ENCODE measurements around the gene RABGAP1L. TPM values are rescaled to one million over a fixed set of nuclear protein-coding genes. Genes with fewer than 3 reads are reported as not detected.

The RABGAP1L gene
- total RNA-seq, 4 donors from 2014 or later: 39.3 to 101 (median 63.7) TPM

DNA sequence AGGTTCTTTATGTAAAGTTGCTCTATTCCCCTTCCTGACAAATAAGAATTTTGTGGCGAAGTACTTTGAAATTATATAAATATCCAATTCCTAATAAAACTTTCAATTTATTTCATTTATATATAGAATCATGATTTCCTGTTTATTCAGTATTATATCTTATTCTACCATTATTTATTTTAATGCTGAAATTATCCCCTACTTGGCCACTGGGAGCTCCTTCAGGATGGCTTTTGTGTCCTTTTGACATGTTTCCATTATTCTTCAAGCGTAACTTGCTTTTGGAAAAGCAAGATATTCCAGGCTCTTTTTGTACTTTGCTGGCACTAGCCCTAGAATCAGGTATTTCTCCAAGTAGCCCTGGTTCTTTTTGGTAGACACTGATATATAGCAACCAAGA, 773.3 kb downstream of the RABGAP1L start:
- TF ChIP-seq POLR2AphosphoS5 (IDR thresholded peaks at IDR 0.05) (no peak), POLR2A (IDR thresholded peaks at IDR 0.05; ENCODE audit: low read depth) (no peak), EP300 (IDR thresholded peaks at IDR 0.05) (no peak)
- TF ChIP-seq, protein P1, sequence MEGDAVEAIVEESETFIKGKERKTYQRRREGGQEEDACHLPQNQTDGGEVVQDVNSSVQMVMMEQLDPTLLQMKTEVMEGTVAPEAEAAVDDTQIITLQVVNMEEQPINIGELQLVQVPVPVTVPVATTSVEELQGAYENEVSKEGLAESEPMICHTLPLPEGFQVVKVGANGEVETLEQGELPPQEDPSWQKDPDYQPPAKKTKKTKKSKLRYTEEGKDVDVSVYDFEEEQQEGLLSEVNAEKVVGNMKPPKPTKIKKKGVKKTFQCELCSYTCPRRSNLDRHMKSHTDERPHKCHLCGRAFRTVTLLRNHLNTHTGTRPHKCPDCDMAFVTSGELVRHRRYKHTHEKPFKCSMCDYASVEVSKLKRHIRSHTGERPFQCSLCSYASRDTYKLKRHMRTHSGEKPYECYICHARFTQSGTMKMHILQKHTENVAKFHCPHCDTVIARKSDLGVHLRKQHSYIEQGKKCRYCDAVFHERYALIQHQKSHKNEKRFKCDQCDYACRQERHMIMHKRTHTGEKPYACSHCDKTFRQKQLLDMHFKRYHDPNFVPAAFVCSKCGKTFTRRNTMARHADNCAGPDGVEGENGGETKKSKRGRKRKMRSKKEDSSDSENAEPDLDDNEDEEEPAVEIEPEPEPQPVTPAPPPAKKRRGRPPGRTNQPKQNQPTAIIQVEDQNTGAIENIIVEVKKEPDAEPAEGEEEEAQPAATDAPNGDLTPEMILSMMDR (IDR thresholded peaks at IDR 0.05): peak in 1 of 3 experiments; percentile 6
- H3K4me3 ChIP-seq: no peak overlapping the region
- no peaks in the 10 kb centered on the region for H3K36me3 ChIP-seq
- H3K27ac ChIP-seq (replicated peaks in 1 of 4): no peak overlapping the region
- H3K4me1 ChIP-seq: no peaks in the 10 kb centered on the region
- no peaks in the 10 kb centered on the region for H3K27me3 ChIP-seq
- no peak for DNase-seq (ENCODE audit: extremely low spot score)
- intact Hi-C loops (cut with DNase I): no loop called here
- H3K9me3 ChIP-seq: no peaks in the 10 kb centered on the region
- 98% methylated on average over 2 of the region's 2 CpGs for WGBS

DNA sequence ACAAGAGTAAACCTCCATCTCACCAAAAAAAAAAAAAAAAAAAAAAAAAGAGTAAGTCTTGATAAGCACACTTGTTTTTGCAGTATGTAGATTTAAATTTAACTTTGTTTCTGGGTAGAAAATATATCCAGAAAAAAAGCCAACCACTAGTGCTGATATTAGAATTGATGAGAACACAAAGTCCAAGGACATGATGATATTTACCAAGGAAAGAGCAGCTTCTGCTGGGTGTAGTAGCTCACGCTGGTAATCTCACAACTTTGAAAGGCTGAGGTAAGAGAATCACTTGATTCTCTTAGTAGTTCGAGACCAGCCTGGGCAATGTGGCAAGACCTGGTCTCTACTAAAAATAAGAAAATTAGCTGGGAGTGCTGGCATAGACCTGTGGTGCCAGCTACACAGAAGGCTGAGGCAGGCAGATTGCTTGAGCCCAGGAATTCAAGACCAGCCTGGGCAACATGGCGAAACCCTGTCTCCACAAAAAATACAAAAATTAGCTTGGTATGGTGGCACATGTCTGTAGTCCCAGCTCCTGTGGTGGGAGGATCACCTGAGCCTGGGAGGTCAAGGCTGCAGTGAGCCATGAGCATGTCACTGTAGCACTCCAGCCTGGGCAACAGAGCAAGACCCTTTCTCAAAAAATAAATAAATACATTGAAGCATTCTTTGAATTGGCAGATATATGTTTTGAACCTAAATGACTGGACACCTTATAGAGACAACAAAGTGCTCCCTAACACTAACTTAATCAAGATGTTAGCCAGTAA, 776.8 kb downstream of the RABGAP1L start:
- intact Hi-C loops (cut with DNase I): no loop called here
- no peaks in the 10 kb centered on the region for H3K27me3 ChIP-seq
- DNase-seq (ENCODE audit: extremely low spot score): no peak
- 100% methylated on average over 3 of the region's 3 CpGs for WGBS
- no peaks in the 10 kb centered on the region for H3K36me3 ChIP-seq
- no peak overlapping the region for H3K27ac ChIP-seq (replicated peaks in 1 of 4)
- H3K4me1 ChIP-seq: no peaks in the 10 kb centered on the region
- no peak overlapping the region for H3K4me3 ChIP-seq
- no peaks in the 10 kb centered on the region for H3K9me3 ChIP-seq
- TF ChIP-seq, protein P1 (IDR thresholded peaks at IDR 0.05): no peak
- TF ChIP-seq POLR2AphosphoS5 (IDR thresholded peaks at IDR 0.05) (no peak), EP300 (IDR thresholded peaks at IDR 0.05) (no peak), POLR2A (IDR thresholded peaks at IDR 0.05; ENCODE audit: low read depth) (no peak)

DNA sequence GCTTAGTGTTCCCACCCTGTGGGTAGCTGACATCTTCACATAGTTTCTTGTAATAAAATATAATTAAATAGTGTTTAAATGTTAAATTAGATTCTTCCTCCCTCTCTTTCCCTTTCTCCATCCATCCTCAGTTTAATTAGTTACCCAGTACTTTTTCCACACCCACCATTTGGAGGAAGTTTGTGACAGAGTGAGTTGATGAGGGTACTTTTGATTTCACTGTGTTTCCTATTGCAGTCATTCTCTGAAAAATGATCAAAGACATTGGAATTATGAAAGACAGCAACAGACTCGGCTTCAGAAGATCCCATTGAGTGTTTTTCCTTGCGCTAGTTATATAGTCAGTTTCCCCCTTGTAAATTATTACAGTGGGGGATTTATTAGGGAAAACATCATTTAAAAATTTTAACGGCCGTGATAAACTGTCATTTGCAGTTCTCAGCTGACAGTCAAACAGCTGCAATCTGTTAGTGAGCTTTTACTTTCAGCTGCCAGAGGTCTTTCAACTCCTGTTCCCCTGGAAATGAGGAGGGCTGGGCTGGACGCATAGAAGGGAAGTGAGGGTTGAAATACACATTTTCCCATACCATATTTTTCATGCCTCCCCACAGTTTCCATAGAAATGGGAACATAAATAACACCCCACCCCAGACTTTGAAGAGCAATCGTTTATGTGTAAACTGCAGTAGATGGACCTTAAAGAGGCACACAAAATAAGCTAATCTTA, 779.1 kb downstream of the RABGAP1L start:
- WGBS: 57% methylated on average over 6 of the region's 6 CpGs
- TF ChIP-seq POLR2A (IDR thresholded peaks at IDR 0.05; ENCODE audit: low read depth) (no peak), EP300 (IDR thresholded peaks at IDR 0.05) (no peak), POLR2AphosphoS5 (IDR thresholded peaks at IDR 0.05) (no peak)
- TF ChIP-seq, protein P1 (IDR thresholded peaks at IDR 0.05): no peak
- Histone ChIP-seq H3K27me3 (no peaks in the 10 kb centered on the region), H3K9me3 (no peaks in the 10 kb centered on the region), H3K4me3 (peak overlapping the region in 3 of 4 donors; percentile 4 to 32 (median 6)), H3K36me3 (no peaks in the 10 kb centered on the region), H3K4me1 (peaks cover 0 to 12% (median 10%) of the 10 kb centered on the region in 4 donors), H3K27ac (replicated peaks in 1 of 4) (peak overlapping the region in 1 of 4 donors; percentile 6)
- no peak for DNase-seq (ENCODE audit: extremely low spot score)
- intact Hi-C loops (cut with DNase I): no loop called here

DNA sequence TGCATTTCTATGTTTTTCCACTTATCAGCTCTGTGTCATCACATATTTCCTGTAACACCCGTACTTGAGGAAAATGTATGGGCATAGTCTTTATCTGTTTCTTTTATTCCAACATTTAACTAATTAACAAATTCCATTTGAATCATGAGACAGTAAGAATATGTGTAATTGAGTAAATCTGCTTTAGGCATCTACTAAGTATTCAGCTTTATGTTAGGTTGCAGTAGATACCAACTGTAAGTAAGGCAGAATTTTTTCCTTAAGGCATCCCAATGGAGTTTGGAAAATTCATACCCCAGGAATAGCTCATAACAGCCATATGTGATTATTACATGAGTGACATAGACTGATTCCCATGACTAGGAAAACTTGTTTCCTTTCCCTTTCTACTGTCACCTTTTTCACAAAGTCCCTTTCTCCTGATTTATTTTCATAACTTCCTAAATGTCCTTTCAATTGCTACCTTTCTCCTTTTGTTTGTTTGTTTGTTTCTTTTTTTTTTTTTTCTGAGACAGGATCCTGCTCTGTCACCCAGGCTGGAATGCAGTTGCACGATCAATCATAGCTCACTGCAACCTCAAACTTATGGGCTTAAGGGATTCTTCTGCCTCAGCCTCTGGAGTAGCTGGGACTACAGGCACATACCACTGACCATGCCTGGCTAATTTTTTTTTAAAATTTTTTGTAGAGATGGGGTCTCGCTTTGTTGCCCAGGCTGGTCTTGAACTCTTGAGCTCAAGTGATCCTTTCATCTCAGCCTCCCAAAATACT, 780.6 kb downstream of the RABGAP1L start:
- no peaks in the 10 kb centered on the region for H3K9me3 ChIP-seq
- H3K4me3 ChIP-seq: no peak overlapping the region
- intact Hi-C loops (cut with DNase I): no loop called here
- no peak overlapping the region for H3K27ac ChIP-seq (replicated peaks in 1 of 4)
- H3K4me1 ChIP-seq: peaks cover 0 to 12% (median 10%) of the 10 kb centered on the region in 4 donors
- no peaks in the 10 kb centered on the region for H3K27me3 ChIP-seq
- DNase-seq (ENCODE audit: extremely low spot score): no peak
- WGBS: 89% methylated on average over 3 of the region's 3 CpGs
- TF ChIP-seq, protein P1 (IDR thresholded peaks at IDR 0.05): no peak
- TF ChIP-seq POLR2AphosphoS5 (IDR thresholded peaks at IDR 0.05): no peak
- no peak for TF ChIP-seq EP300 (IDR thresholded peaks at IDR 0.05)
- no peak for TF ChIP-seq POLR2A (IDR thresholded peaks at IDR 0.05; ENCODE audit: low read depth)
- no peaks in the 10 kb centered on the region for H3K36me3 ChIP-seq
